Calu3 (cell line): ENCODE measurements around the gene UBR2. TPM values are rescaled to one million over a fixed set of nuclear protein-coding genes. Genes with fewer than 3 reads are reported as not detected.

ENCODE experiments used
- BruUV-seq: library from RNA; stranded (reverse); fragments of 400-500 nt; replicated peaks from 2 replicates; lab custom pipeline; 2021; lab: Mats Ljungman, UMichigan
- CTCF ChIA-PET: fragments of 300-600 bp; sonication (Branson Sonifier 250); formaldehyde crosslinking; loops from one replicate; lab custom pipeline; 2022; ENCODE audit warnings: antibody characterized with exemption; lab: Charles Lee
- DNase-seq: peaks from one replicate; pipeline ENCODE4 v3.0.0; 2022
- H3K27ac Mint-ChIP-seq: one replicate; pipeline ENCODE4 v1.8.0; 2022; ENCODE audit warnings: mixed read lengths; ENCODE audit not compliant: unreplicated experiment
- H3K27me3 Mint-ChIP-seq: one replicate; pipeline ENCODE4 v1.8.0; 2022; ENCODE audit warnings: mixed read lengths; ENCODE audit not compliant: unreplicated experiment
- H3K36me3 Mint-ChIP-seq: one replicate; pipeline ENCODE4 v1.8.0; 2022; ENCODE audit warnings: mild to moderate bottlenecking, moderate library complexity, mixed read lengths; ENCODE audit not compliant: insufficient read depth, unreplicated experiment
- H3K4me1 Mint-ChIP-seq: one replicate; pipeline ENCODE4 v1.8.0; 2022; ENCODE audit warnings: mild to moderate bottlenecking, low read depth, mixed read lengths; ENCODE audit not compliant: unreplicated experiment
- H3K4me3 Mint-ChIP-seq: one replicate; pipeline ENCODE4 v1.8.0; 2022; ENCODE audit warnings: mild to moderate bottlenecking, low read depth, moderate library complexity, mixed read lengths; ENCODE audit not compliant: unreplicated experiment
- H3K9me3 Mint-ChIP-seq: one replicate; pipeline ENCODE4 v1.8.0; 2022; ENCODE audit warnings: low read depth, mixed read lengths; ENCODE audit not compliant: unreplicated experiment
- CTCF ChIP-seq: fragments of 200-600 bp; IDR thresholded peaks from one replicate; pipeline ENCODE4 v1.8.0; 2022; ENCODE audit warnings: antibody characterized with exemption; ENCODE audit not compliant: unreplicated experiment
- intact Hi-C: fragments of 100-400 bp; cut with micrococcal nuclease; formaldehyde crosslinking; loops from one replicate; pipeline ENCODE4 v1.10.0; 2022; ENCODE audit not compliant: unreplicated experiment
- total RNA-seq: library from RNA; stranded (reverse); gene quantifications from 2 replicates; pipeline ENCODE4 v1.2.3, GENCODE V29; 2022

Gene UBR2
- total RNA-seq, 1 experiment from 2014 or later = 32.4 TPM

DNA sequence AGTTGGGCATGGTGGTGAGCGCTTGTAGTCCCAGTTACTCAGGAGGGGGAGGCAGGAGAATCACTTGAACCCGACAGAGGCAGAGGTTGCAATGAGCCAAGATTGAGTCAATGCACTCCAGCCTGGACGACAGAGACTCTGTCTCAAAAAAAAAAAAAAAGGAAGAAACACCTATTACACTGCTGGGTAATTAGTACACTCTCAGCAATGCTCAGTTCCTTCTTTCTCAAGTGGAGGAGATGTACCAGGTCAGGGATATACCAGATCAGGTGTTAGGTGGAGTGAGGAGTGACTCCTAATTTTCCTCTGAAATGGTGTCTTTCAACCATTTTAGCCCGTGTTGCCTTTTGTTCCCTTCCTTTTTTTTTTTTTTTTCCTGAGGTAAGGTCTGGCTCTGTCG is 30.0 kb upstream of the UBR2 start:
- Mint-ChIP-seq H3K4me1 (no peaks in the 10 kb centered on the region), H3K27ac (no peak overlapping the region), H3K9me3 (no peaks in the 10 kb centered on the region), H3K36me3 (no peaks in the 10 kb centered on the region), H3K27me3 (no peaks in the 10 kb centered on the region), H3K4me3 (no peak overlapping the region)
- BruUV-seq = no TSS peak
- CTCF ChIA-PET = interaction anchor here (0.6 to 0.9 kb wide), 3 partner anchors 20 to 272 kb away, joined by 3 to 4 read pairs (median 3); no protein-coding TSS in a partner anchor
- no peak for TF ChIP-seq CTCF
- intact Hi-C loops = loop anchor here (5.0 to 10.0 kb wide), 2 partner anchors 81 to 309 kb away; partner anchors contain the start of gene TRERF1
- no peak for DNase-seq

DNA sequence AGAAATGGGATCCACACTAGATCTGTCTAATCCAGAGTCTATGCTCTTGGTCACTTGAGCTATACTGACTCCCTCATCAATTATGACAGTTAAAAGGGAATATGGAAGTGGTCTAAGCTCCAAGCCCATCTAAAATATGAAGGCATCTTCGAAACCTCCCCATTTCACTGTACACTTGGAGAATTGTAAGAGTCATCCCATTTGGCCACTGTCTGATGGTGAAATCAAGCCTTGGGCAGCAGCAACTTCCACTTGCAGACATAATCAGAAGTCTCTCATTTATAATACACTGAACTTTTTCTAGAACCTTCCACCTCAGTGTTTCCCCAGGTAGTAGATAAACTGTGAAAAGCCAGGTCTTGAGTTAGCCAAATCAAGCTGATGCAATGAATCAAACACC is 26.3 kb upstream of the UBR2 start:
- H3K9me3 Mint-ChIP-seq = no peaks in the 10 kb centered on the region
- no peak for DNase-seq
- no peaks in the 10 kb centered on the region for H3K4me1 Mint-ChIP-seq
- BruUV-seq = no TSS peak
- CTCF ChIA-PET = interaction anchor here (1.1 to 2.1 kb wide), 2 partner anchors 10 to 27 kb away, joined by 3 to 9 read pairs; partner anchors contain the start of gene UBR2
- H3K4me3 Mint-ChIP-seq = no peak overlapping the region
- H3K27ac Mint-ChIP-seq = no peak overlapping the region
- intact Hi-C loops = loop anchor here (10.0 kb wide), 1 partner anchor 313 kb away; no protein-coding TSS in a partner anchor
- TF ChIP-seq CTCF = no peak
- no peaks in the 10 kb centered on the region for H3K27me3 Mint-ChIP-seq
- H3K36me3 Mint-ChIP-seq = no peaks in the 10 kb centered on the region

DNA sequence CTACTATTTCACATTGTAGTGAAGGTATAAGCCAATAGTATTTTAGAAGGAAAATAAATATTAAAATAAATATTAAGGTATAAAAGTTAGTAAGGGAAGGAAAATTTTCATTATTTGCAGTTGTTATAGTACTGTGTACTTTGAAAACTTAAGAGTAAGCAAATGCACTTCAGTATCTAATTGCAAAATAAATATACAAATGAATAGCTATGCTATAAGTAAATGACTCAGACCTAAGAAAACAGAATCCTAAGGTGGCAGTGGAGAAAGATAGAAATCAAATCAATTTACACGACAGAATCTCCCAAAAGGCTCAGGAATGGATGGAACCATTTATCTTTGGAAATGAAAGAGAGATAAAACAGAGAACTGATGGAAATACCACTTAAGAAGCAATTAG is 24.7 kb upstream of the UBR2 start:
- TF ChIP-seq CTCF = no peak
- Mint-ChIP-seq H3K27ac (no peak overlapping the region), H3K9me3 (no peaks in the 10 kb centered on the region), H3K4me3 (no peak overlapping the region), H3K4me1 (no peaks in the 10 kb centered on the region), H3K27me3 (no peaks in the 10 kb centered on the region), H3K36me3 (no peaks in the 10 kb centered on the region)
- intact Hi-C loops = loop anchor here (10.0 kb wide), 1 partner anchor 314 kb away; no protein-coding TSS in a partner anchor
- no peak for DNase-seq
- BruUV-seq = no TSS peak
- CTCF ChIA-PET = interaction anchor here (0.7 kb wide), 2 partner anchors 9 to 12 kb away, joined by 3 read pairs; no protein-coding TSS in a partner anchor

DNA sequence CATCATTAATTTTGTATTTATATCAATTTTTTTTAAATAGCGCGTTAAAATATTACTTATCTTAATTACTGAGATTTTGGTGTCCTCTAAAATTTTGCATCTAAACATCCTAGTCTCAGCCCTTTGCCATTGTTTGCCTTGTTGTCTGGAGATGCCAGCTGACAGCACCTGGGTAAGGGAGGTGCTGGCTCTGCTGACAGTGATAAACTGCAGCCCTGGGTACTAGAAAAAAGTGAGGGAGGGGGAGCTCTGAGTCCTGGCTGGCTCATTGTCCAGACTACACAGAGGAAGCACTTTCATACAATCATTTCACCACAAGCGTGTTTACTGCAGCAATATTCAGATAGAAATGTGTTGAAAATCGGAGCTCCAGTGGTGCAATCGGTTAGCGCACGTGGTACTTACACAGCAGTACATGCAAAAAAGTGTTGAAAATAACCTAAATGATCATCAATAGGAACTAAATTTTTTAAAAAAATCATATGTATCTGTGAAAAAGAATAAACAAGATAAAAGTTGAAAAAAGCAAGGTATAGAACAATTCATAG is 18.5 kb upstream of the UBR2 start:
- TF ChIP-seq CTCF = no peak
- H3K27ac Mint-ChIP-seq = no peak overlapping the region
- DNase-seq = no peak
- H3K4me1 Mint-ChIP-seq = peaks cover 11% of the 10 kb centered on the region
- intact Hi-C loops = loop anchor here (5.0 to 10.0 kb wide), 2 partner anchors 283 to 470 kb away; no protein-coding TSS in a partner anchor
- CTCF ChIA-PET = no interaction called here
- peaks cover 4% of the 10 kb centered on the region for H3K36me3 Mint-ChIP-seq
- H3K9me3 Mint-ChIP-seq = no peaks in the 10 kb centered on the region
- no TSS peak for BruUV-seq
- no peaks in the 10 kb centered on the region for H3K27me3 Mint-ChIP-seq
- H3K4me3 Mint-ChIP-seq = no peak overlapping the region
